Thymus (tissue), 11 donors: ENCODE measurements around the gene APOL6. TPM values are rescaled to one million over a fixed set of nuclear protein-coding genes. Genes with fewer than 3 reads are reported as not detected.
A peak's percentile ranks its signal among the peaks of the same experiment; 100 is the strongest.
"Not testable (repeated sequence)": the region's sequence is repeated elsewhere in the genome, so short reads cannot be mapped to it uniquely, and the experiment has no call there.

ENCODE experiments used
- DNase-seq, 9 donors: peaks; one replicate each; pipeline ENCODE4 v3.0.0-alpha.2; 2013; ENCODE audit warnings: low spot score in 9 of 9, low read depth in 6 of 9, missing footprints in 1 of 9
- H3K27ac ChIP-seq, 2 donors: one replicate each; pipeline ENCODE4 v1.5.1; 2013; ENCODE audit warnings: control low read depth in 1 of 2, low read depth in 1 of 2, low read length in 1 of 2, mild to moderate bottlenecking in 1 of 2, moderate library complexity in 1 of 2
- H3K27me3 ChIP-seq, 2 donors: one replicate each; pipeline ENCODE4 v1.5.1; 2013; ENCODE audit warnings: low read length in 1 of 2; ENCODE audit not compliant: control insufficient read depth in 2 of 2, insufficient read depth in 1 of 2
- H3K36me3 ChIP-seq, 2 donors: one replicate each; pipeline ENCODE4 v1.5.1; 2013; ENCODE audit warnings: low read length in 1 of 2, mild to moderate bottlenecking in 1 of 2, moderate library complexity in 1 of 2; ENCODE audit not compliant: control insufficient read depth in 2 of 2, insufficient read depth in 2 of 2
- H3K4me1 ChIP-seq, 2 donors: one replicate each; pipeline ENCODE4 v1.5.1; 2013; ENCODE audit warnings: low read length in 2 of 2; ENCODE audit not compliant: control insufficient read depth in 2 of 2, insufficient read depth in 2 of 2
- H3K4me3 ChIP-seq, 2 donors: one replicate each; pipeline ENCODE4 v1.5.1; 2013; ENCODE audit warnings: low read length in 2 of 2, control low read depth in 1 of 2, mild to moderate bottlenecking in 1 of 2
- H3K9me3 ChIP-seq, 2 donors: one replicate each; pipeline ENCODE4 v1.5.1; 2013; ENCODE audit warnings: low read length in 1 of 2, mild to moderate bottlenecking in 1 of 2; ENCODE audit not compliant: control insufficient read depth in 2 of 2, insufficient read depth in 1 of 2
- WGBS: extraction: QIAGEN DNeasy Blood & Tissue Kit; methylation state at CpG from one replicate; pipeline ENCODE4 v1.1.7; 2013; 5-methylcytosine and 5-hydroxymethylcytosine counted together
- polyA plus RNA-seq: library from polyadenylated mRNA; stranded (reverse); fragments of 200-250 nt; gene quantifications from one replicate; pipeline ENCODE4 v1.2.3, GENCODE V29; 2013
- total RNA-seq: library from RNA; stranded (reverse); fragments of 120-200 nt; gene quantifications from one replicate; pipeline ENCODE4 v1.2.4, GENCODE V29; 2013
- donor health status: healthy.

APOL6 gene
- total and polyA plus RNA-seq, 2 donors, result 9.3 to 19.8 TPM

GRCh38 chr22:35622191-35622913 is 25.9 kb upstream of the APOL6 start:
- no peaks in the 10 kb centered on the region for H3K36me3 ChIP-seq
- no peak overlapping the region for H3K27ac ChIP-seq
- H3K4me1 ChIP-seq, result peaks cover 0 to 10% of the 10 kb centered on the region in 2 donors
- H3K9me3 ChIP-seq, result no peaks in the 10 kb centered on the region
- peaks cover 0 to 8% of the 10 kb centered on the region in 2 donors for H3K27me3 ChIP-seq
- DNase-seq, result no peak
- 98% methylated on average over 9 of the region's 9 CpGs for WGBS
- H3K4me3 ChIP-seq, result no peak overlapping the region

DNA sequence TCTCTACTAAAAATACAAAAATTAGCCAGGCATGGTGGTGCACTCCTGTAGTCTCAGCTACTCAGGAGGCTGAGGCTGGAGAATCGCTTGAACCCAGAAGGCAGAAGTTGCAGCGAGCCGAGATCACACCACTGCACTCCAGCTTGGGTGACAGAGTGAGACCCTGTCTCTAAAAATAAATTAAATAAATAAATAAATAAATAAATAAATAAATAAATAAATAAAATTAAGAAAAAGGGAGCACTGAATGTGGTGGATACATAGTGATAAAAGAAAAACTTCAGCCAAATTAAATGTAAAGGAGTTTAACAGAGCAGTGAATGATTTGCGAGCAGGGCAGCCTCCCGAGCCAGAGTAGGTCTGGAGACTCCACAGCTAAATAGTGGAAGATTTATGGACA is 24.4 kb upstream of the APOL6 start:
- H3K27ac ChIP-seq, H3K36me3 ChIP-seq, H3K4me3 ChIP-seq, DNase-seq, H3K9me3 ChIP-seq: not testable (repeated sequence)
- WGBS, result 95% methylated on average over 5 of the region's 5 CpGs
- peaks cover 0 to 18% of the 10 kb centered on the region in 2 donors for H3K27me3 ChIP-seq
- H3K4me1 ChIP-seq, result peaks cover 0 to 14% of the 10 kb centered on the region in 2 donors

DNA sequence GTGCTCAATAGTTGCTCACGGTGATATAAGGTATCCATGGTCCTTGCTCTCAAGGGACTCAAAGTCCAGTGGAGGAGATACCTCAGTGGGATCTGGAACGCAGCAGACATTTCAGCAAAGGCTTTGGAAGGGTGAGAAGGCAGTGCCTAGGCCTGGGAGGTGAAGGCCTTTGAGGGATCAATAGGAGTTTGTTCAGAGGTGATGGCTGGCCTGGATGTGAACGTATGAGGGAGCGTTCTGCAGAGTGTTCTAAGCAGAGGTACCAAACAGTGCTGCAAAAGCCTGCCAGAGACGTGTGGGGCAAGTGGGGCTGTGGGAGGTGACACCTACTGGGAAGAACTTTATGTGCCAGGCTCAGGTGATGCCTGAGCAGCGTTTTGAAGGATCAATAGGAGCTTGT is 23.7 kb upstream of the APOL6 start:
- no peak overlapping the region for H3K4me3 ChIP-seq
- 90% methylated on average over 6 of the region's 6 CpGs for WGBS
- peaks cover 0 to 20% of the 10 kb centered on the region in 2 donors for H3K27me3 ChIP-seq

DNA sequence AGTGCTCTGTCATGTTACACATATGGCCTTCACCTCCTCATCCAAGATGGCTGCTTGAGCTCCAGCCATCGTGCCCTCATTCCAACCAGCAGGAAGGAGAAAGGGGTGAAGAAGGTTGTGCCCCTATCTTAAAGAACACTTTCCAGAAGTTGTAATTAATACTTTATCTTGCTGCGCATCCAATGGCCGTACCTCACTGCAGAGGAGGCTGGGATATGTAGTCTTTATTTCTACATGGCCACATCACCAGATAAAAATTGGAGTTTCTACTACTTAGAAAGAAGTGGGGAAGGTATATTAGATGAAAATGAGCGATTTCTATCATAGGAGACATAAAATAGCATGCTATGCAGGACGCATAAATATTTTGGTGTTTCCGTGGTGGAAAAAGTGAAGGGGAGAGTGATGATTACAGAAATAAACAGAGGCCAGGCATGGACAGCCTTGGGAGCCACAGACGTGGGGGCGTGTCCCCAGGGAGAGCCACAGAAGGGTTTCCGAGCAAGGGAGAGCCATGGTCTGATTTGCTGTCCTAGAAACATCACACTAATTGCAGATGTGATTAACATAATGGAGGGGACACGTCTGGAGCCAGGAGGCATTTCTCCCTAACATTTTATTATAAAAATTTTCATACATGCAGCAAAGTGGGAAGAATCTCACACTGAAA is 22.3 kb upstream of the APOL6 start:
- no peak for DNase-seq
- Histone ChIP-seq H3K4me3 (no peak overlapping the region), H3K4me1 (peaks cover 0 to 12% of the 10 kb centered on the region in 2 donors), H3K9me3 (no peaks in the 10 kb centered on the region), H3K27ac (no peak overlapping the region), H3K27me3 (peaks cover 0 to 24% of the 10 kb centered on the region in 2 donors), H3K36me3 (no peaks in the 10 kb centered on the region)
- WGBS, result 89% methylated on average over 10 of the region's 10 CpGs

More for the DNA sequence above, 23.7 kb upstream of the APOL6 start:
- Histone ChIP-seq H3K27ac (no peak overlapping the region), H3K36me3 (no peaks in the 10 kb centered on the region), H3K4me1 (peaks cover 0 to 12% of the 10 kb centered on the region in 2 donors), H3K9me3 (no peaks in the 10 kb centered on the region)
- no peak for DNase-seq

- peak overlapping the region; percentile 36 to 74 for H3K27ac ChIP-seq
- no peaks in the 10 kb centered on the region for H3K36me3 ChIP-seq
- H3K4me1 ChIP-seq, result peaks cover 0 to 9% of the 10 kb centered on the region in 2 donors
- H3K27me3 ChIP-seq, result peaks cover 0 to 24% of the 10 kb centered on the region in 2 donors
- peak in 5 of 9 donors; percentile 21 to 51 (median 30) for DNase-seq
- peak overlapping the region; percentile 28 to 33 for H3K4me3 ChIP-seq
- no peaks in the 10 kb centered on the region for H3K9me3 ChIP-seq
- WGBS, result 4% methylated on average over 21 of the region's 21 CpGs
Measured at GRCh38 chr22:35627267-35628041, 20.8 kb upstream of the APOL6 start.

DNA sequence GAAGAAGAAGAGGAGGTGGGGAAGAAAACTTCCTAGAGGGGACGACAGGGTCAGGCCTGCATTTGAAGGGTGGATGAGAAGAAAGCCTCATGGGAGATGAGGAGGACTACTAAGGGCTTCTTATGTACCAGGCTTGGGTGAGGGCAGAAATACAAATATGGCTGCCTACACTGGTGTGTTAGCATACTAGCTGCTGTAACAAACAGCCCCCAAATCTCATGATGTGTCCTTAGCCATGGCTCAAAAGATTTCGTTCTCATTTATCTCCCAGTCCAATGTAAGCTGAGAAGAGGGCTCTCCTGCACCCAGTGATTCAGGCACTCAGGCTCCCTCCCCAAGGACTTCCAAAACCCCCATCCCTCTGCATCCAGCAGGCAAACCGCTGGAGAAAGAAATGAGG is 19.5 kb upstream of the APOL6 start:
- H3K4me3 ChIP-seq, result no peak overlapping the region
- peaks cover 0 to 24% of the 10 kb centered on the region in 2 donors for H3K27me3 ChIP-seq
- no peaks in the 10 kb centered on the region for H3K36me3 ChIP-seq
- no peaks in the 10 kb centered on the region for H3K9me3 ChIP-seq
- no peak for DNase-seq
- 96% methylated on average over 3 of the region's 3 CpGs for WGBS
- no peak overlapping the region for H3K27ac ChIP-seq
- peaks cover 0 to 7% of the 10 kb centered on the region in 2 donors for H3K4me1 ChIP-seq

- H3K4me1 ChIP-seq, result peaks cover 0 to 9% of the 10 kb centered on the region in 2 donors
- no peak for DNase-seq
- no peak overlapping the region for H3K4me3 ChIP-seq
- peak overlapping the region; percentile 47 to 54 for H3K27ac ChIP-seq
- WGBS, result 48% methylated on average over 9 of the region's 9 CpGs
- H3K27me3 ChIP-seq, result peaks cover 0 to 24% of the 10 kb centered on the region in 2 donors
- no peaks in the 10 kb centered on the region for H3K36me3 ChIP-seq
- no peaks in the 10 kb centered on the region for H3K9me3 ChIP-seq
Measured at GRCh38 chr22:35629406-35630216, 18.6 kb upstream of the APOL6 start.

DNA sequence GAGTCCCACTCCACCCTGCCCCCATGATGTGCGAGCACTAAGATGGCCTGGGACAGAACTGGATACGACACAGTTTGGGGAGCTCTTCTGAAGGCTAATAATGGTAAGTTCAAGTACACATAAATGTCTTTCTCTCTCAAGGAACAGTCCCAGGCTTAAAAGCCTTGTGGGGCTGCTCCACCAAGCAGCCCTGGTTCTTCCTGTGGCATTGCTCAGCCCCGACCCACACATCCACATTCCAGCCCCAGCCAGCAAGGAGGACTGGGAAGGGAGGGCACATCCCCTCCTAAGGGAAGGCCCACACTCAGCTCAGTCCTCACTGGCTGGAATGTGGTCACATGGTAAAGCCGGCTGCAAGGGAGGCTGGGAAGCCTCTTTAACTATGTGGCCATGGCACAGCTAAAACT is 17.9 kb upstream of the APOL6 start:
- H3K27me3 ChIP-seq, result peaks cover 0 to 24% of the 10 kb centered on the region in 2 donors
- no peak for DNase-seq
- no peaks in the 10 kb centered on the region for H3K9me3 ChIP-seq
- H3K36me3 ChIP-seq, result no peaks in the 10 kb centered on the region
- H3K4me1 ChIP-seq, result peaks cover 0 to 9% of the 10 kb centered on the region in 2 donors
- WGBS, result 95% methylated on average over 4 of the region's 4 CpGs
- no peak overlapping the region for H3K27ac ChIP-seq
- H3K4me3 ChIP-seq, result no peak overlapping the region
